Activated T-helper 1 cell treated with Interleukin-2 at 50 U/mL for 16 hours (primary cell): ENCODE results near the gene KNCN.

Source experiments
- DNase-seq: peaks from one replicate; pipeline ENCODE4 v3.0.0-alpha.2; 2020; ENCODE audit warnings: low read depth

KNCN gene

DNA sequence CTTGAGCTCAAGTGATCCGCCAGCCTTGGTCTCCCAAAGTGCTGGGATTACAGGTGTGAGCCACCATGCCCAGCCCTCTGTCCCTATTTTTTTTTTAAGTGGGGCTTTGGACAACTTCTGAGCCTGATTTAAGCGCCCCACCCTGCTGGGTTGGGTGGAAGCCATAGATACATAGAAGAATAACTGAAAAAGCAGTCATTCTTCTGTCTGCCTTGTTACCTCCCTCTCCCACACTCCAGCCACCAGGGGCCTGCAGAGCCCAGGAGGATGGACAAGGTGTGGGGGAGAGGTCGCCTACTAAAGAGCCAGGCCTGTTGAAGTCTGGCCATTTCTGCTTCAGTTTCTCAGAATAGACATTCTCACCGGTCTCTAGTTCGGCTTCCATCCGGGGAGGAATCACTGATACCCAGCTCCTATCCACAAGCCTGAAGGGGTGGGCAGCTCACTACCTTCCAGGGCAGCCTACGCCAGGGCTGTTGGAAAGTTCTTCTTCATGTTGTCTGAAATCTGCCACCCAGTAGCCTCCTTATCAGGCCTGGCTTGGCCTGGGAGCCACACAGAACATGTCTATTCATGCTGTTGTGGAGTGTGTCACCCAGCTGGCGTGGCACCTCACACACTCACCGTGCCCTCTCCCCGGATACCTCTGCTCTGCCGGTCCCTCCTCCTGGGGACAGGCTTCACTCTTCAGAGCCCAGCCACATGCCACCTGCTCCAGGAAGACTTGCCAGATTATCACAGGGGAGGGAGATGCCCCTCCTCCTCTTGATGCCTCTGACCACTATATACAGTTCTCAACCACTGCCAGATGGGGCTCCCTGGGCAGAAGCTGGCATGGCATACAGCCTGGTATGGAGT lies 27.7 kb downstream of the KNCN start:
- DNase-seq = no peak

GRCh38 chr1:46522969-46523320 lies 28.5 kb downstream of the KNCN start:
- no peak for DNase-seq

- DNase-seq = no peak
These were observed 29.1 kb downstream of the KNCN start for GRCh38 chr1:46522184-46522968.

DNA sequence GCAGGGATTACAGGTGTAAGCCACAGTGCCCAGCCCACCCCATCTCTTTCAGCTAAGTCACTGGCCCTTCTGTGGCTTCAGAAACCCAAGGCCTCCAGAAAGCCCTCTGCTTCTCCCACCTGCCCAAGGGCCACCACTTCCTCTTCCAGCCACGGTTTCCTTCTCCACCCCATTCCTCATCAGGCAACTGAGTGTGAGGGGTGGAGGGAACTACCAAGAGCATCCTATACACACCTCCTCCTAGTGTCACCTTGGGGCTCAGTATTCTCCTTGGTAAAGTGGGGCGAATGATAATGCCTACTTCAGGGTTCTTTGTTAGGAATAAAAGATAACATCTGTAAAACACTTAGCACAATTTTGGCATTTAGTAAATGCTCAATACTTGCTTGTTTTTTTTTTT lies 30.0 kb downstream of the KNCN start:
- DNase-seq = no peak

- no peak for DNase-seq
These were observed 31.2 kb downstream of the KNCN start for GRCh38 chr1:46520063-46520911.

GRCh38 chr1:46519209-46519608 lies 32.2 kb downstream of the KNCN start:
- no peak for DNase-seq

DNA sequence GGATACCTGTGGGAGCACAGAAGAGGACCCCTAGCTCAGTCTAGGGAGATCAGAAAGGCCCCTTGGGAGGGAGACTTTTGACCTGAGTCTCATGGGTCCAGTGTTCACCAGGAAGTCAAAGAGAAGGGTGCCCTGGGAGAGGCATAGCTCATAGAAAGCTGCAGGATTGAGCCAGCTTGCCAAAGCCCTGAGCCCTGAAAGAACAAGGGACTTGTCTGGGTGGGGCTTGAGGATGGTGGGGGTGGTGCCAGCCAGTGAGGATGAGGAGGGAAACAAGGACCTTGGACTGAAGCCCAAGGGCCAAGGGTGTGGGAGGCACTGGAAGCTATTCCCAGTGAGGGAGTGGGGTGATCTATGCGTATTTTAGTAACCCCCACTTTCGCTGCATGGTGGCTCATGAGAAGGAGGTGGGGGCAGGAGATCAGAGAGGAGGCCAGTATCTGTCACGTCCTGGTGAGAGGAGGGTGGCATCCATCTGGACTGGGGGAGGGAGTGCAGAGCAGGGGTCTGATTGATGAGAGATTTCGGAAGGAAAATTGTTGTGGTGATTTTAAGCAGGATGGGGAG lies 33.4 kb downstream of the KNCN start:
- DNase-seq = no peak

DNA sequence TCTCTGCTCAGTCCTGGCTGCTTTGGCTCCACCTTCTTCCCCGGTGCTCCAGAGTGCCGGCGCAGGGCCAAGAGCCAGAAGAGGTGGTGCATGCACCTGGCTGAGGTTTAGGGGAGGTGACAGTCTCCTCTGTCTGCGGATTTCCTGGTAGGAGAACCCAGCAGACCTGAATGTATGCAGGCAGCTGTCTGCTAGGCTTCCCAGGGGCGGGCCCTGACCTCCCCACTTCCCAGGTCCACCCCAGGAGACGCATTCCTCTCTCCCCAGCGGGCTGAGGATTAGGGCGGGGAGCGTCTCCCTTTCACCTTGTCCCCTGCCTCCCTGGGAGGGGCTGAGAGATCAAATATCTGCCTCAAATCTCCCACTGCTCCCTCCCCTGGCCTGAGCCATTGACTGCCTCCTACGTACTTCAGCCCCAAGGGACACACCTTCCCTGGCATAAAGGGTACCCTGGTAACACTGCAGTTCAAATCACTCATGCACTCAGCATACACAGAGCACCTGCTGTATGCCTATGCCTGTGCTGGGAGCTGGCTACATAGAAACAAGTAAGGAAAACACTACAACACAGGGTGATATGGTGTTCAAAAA lies 34.3 kb downstream of the KNCN start:
- DNase-seq = no peak

DNA sequence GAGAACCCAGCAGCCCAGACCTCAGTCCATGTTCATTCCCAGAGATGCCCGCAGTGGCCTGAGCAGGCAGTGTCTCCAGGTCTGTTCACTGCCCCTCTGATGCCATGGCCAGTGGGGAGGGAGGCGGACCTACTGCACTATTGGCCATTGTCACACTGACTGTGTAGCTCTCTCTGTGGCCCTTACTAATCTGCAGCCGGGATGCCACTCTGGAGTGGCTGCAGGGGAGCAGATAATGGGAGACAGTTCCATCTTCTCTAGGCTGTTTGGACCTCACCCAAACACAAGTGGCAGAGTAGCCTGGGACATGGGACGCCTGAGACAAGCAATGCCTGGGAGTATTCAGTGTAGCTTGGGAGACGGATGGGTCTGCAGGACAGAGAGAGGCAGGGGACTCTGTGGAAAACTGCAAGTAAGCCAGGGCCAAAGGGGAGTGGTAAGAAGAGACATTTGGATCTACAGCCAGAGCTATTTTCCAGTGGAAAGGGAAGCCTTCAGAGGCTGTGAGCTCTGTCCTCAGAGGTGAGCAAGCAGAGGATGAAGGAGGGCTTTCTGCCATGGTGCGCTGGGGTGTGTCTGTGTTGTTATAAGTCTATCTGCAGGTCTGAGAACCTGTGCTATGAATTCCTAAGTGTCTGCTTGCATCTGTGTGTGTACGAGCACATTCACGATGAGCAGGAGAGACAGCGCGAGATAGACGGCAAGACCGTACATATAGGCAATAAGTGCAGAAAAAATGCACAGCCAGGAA lies 35.1 kb downstream of the KNCN start:
- no peak for DNase-seq

- DNase-seq = no peak
These were observed 35.9 kb downstream of the KNCN start for GRCh38 chr1:46515576-46515975.

DNA sequence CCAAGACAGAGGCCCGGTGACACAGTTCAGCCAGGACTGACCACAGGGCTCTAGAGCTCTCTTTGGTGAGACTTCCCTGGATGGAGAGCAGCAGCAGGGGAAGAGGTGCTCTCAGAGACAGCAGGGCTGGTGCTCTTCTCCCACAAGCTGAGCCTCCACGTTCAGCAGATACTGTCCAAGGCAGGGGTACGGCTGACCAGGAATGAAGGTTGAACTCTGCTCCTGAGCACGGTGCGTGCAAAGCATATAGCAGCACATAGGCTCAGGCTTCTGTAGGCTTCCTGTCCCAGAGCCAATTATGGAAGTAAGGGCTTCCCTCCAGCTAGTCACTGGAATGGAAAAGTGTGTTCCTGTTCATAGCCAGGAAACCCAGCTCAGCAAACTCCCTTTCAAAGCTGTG lies 37.9 kb downstream of the KNCN start:
- no peak for DNase-seq

DNA sequence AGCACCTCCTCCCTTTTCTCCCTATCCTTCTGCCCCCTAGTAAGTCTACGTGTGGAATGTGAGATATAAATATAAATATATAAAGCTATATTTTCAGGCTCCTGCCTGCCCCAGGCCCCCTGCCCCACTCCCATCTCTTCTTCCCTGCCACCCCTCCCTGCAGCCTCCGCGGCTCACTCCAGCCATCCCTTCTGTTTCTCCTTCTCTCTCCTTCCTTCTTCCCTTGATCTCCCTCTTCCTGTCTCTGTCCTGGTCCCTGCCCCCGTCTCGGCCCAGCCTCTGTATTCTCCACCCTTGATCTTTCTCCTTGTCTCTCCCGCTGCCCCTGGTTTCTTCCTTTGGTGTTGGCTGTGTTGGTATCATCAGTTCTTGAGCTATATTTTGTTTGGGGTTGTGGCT lies 38.7 kb downstream of the KNCN start:
- DNase-seq = no peak

- DNase-seq = no peak
These were observed 39.2 kb downstream of the KNCN start for GRCh38 chr1:46512135-46512791.

- DNase-seq = no peak
These were observed 40.5 kb downstream of the KNCN start for GRCh38 chr1:46510998-46511365.

DNA sequence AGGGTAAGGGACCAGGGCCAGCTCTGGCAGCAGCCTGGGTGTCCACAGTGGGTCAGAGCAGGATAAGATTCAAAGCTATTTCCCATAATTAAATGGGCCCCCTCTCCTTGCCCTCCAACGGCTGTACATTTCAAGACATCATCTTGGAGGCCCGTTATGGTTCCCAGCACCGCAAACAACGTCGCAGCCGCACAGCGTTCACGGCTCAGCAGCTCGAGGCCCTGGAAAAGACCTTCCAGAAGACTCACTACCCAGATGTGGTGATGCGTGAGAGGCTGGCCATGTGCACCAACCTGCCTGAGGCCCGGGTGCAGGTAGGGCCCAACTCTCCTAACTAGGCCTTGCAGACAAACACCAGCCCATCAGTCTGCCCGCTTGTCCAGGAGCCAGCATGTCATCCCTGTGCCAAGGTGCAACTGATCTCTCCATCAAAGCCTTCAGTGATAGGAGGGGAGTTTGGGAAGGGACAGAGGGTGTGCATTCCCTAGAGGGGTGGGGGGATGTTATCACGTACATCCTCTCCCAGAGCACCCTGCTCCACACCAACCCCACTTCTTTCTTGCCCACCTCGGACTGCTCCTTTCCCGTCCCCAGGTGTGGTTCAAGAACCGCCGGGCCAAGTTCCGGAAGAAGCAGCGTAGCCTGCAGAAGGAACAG lies 41.0 kb downstream of the KNCN start:
- no peak for DNase-seq

DNA sequence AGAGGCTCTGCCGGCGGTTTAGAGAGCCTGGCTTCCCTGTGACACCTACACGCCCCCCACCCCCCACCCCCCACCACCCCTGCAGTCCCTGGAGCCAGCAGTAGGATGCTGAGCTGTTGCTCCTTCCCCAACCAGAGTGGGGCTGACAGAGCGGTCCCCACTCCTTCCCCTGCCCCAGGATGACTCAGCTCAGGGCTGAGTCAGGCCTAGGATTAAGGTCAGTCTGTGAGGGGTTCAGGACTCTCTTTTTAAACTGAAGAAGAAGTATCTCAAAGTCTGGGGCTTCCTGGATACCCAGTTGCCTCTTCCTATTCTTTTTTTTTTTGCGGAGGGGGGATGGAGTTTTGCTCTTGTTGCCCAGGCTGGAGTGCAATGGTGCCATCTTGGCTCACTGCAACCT lies 42.7 kb downstream of the KNCN start:
- no peak for DNase-seq

DNA sequence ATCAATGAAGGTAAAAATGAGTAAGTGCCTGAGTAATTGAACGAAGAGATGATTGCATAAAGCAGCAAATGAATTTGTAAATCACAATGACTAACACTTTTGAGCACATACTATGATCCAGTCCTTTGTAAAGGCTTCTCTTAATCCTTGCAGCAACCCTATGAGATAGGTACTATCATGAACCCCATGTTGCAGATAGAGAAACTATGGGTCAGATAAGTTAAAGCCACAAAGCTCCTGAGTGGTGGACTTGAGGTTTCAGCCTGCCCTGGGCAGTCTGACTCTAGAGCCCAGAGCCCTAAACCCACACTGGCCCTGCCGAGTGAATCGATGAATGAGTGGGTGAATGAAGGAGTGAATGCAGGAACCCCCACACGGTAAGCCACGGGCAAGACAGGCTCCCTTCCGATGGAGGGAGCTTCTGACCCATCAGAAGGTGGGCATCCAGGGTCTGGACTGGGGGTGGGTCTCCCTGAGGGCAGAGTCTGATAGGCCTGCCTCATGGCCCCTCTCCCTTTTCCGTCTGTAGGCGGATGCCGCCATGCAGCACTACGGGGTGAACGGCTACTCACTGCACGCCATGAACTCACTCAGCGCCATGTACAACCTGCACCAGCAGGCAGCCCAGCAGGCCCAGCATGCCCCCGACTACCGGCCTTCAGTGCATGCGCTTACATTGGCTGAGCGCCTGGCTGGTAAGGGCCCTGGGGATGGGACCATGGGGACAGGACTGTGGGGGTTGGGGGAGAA lies 44.8 kb downstream of the KNCN start:
- no peak for DNase-seq

GRCh38 chr1:46503421-46503820 lies 48.0 kb downstream of the KNCN start:
- DNase-seq = no peak

- no peak for DNase-seq
These were observed 49.9 kb downstream of the KNCN start for GRCh38 chr1:46501528-46501927.
